Osteoblast (primary cell): ENCODE results near the gene ADGRE1. TPM values are rescaled to one million over a fixed set of nuclear protein-coding genes. Genes with fewer than 3 reads are reported as not detected.

Experiments
- DNase-seq: peaks from one replicate; pipeline ENCODE4 v3.0.0; 2011; ENCODE audit warnings: low spot score, mixed read lengths; ENCODE audit not compliant: insufficient read length; ENCODE audit errors: missing footprints
- H2AFZ ChIP-seq: 2 replicates; pipeline ENCODE4 v1.6.0; 2011; ENCODE audit warnings: mild to moderate bottlenecking, low read length
- H3K27ac ChIP-seq: 2 replicates; pipeline ENCODE4 v1.5.1; 2011; ENCODE audit warnings: mild to moderate bottlenecking, low read depth, low read length, moderate library complexity
- H3K27me3 ChIP-seq: 2 replicates; pipeline ENCODE4 v1.6.0; 2012; ENCODE audit warnings: mild to moderate bottlenecking, control low read depth, inconsistent platforms, low read length, moderate library complexity; ENCODE audit not compliant: insufficient read depth
- H3K36me3 ChIP-seq: 2 replicates; pipeline ENCODE4 v1.5.1; 2011; ENCODE audit warnings: mild to moderate bottlenecking, low read length, control low read depth, moderate library complexity; ENCODE audit not compliant: insufficient read depth
- H3K4me1 ChIP-seq: 2 replicates; pipeline ENCODE4 v1.5.1; 2011; ENCODE audit warnings: mild to moderate bottlenecking, low read length, control low read depth, moderate library complexity; ENCODE audit not compliant: insufficient read depth
- H3K4me2 ChIP-seq: 2 replicates; pipeline ENCODE4 v1.6.0; 2011; ENCODE audit warnings: mild to moderate bottlenecking, low read length; ENCODE audit not compliant: insufficient read depth
- H3K4me3 ChIP-seq: fragments of 200-600 bp; sonication (generic); 3 replicates; pipeline ENCODE4 v1.5.1; 2012; ENCODE audit warnings: mild to moderate bottlenecking, low read length, inconsistent platforms; ENCODE audit not compliant: insufficient read depth
- H3K79me2 ChIP-seq: 2 replicates; pipeline ENCODE4 v1.6.0; 2012; ENCODE audit warnings: mild to moderate bottlenecking, low read length, control low read depth, inconsistent platforms; ENCODE audit not compliant: insufficient read depth
- H3K9me3 ChIP-seq: 2 replicates; pipeline ENCODE4 v1.5.1; 2011; ENCODE audit warnings: low read depth, low read length, control low read depth
- H4K20me1 ChIP-seq: 2 replicates; pipeline ENCODE4 v1.6.0; 2012; ENCODE audit warnings: mild to moderate bottlenecking, low read length, control low read depth; ENCODE audit not compliant: insufficient read depth
- total RNA-seq: library from RNA; depleted of rRNA; stranded (reverse); fragments of >200 nt; gene quantifications from 2 replicates; pipeline ENCODE4 v1.2.3, GENCODE V29; 2012
- TF ChIP-seq, protein P1 (sequence below): IDR thresholded peaks from 2 replicates; pipeline ENCODE4 v1.5.1; 2011; ENCODE audit warnings: mild to moderate bottlenecking, low read depth, low read length, moderate library complexity; ENCODE audit errors: extremely low read depth

The ADGRE1 gene, protein sequence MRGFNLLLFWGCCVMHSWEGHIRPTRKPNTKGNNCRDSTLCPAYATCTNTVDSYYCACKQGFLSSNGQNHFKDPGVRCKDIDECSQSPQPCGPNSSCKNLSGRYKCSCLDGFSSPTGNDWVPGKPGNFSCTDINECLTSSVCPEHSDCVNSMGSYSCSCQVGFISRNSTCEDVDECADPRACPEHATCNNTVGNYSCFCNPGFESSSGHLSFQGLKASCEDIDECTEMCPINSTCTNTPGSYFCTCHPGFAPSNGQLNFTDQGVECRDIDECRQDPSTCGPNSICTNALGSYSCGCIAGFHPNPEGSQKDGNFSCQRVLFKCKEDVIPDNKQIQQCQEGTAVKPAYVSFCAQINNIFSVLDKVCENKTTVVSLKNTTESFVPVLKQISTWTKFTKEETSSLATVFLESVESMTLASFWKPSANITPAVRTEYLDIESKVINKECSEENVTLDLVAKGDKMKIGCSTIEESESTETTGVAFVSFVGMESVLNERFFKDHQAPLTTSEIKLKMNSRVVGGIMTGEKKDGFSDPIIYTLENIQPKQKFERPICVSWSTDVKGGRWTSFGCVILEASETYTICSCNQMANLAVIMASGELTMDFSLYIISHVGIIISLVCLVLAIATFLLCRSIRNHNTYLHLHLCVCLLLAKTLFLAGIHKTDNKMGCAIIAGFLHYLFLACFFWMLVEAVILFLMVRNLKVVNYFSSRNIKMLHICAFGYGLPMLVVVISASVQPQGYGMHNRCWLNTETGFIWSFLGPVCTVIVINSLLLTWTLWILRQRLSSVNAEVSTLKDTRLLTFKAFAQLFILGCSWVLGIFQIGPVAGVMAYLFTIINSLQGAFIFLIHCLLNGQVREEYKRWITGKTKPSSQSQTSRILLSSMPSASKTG
- total RNA-seq = not detected in 2 replicates

- H3K27ac ChIP-seq = no peak within 1 kb of the TSS
- no peaks in the 10 kb centered on the region for H4K20me1 ChIP-seq
- H2AFZ ChIP-seq = no peak within 1 kb of the TSS
- H3K36me3 ChIP-seq = no peaks in the 10 kb centered on the region
- H3K27me3 ChIP-seq = no peaks in the 10 kb centered on the region
- no peak within 1 kb of the TSS for H3K4me2 ChIP-seq
- no peaks in the 10 kb centered on the region for H3K9me3 ChIP-seq
- no peaks in the 10 kb centered on the region for H3K4me1 ChIP-seq
- no peak for DNase-seq
- H3K79me2 ChIP-seq = no peaks in the 10 kb centered on the region
- H3K4me3 ChIP-seq = no peak within 1 kb of the TSS
- TF ChIP-seq, protein P1, sequence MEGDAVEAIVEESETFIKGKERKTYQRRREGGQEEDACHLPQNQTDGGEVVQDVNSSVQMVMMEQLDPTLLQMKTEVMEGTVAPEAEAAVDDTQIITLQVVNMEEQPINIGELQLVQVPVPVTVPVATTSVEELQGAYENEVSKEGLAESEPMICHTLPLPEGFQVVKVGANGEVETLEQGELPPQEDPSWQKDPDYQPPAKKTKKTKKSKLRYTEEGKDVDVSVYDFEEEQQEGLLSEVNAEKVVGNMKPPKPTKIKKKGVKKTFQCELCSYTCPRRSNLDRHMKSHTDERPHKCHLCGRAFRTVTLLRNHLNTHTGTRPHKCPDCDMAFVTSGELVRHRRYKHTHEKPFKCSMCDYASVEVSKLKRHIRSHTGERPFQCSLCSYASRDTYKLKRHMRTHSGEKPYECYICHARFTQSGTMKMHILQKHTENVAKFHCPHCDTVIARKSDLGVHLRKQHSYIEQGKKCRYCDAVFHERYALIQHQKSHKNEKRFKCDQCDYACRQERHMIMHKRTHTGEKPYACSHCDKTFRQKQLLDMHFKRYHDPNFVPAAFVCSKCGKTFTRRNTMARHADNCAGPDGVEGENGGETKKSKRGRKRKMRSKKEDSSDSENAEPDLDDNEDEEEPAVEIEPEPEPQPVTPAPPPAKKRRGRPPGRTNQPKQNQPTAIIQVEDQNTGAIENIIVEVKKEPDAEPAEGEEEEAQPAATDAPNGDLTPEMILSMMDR = no peak
These were observed at the start of gene ADGRE1 for GRCh38 chr19:6887316-6887715. TSS of gene ADGRE1 (plus strand) at chr19:6887579. CDS start at chr19:6887609, 30 bp downstream.

- no peak overlapping the region for H2AFZ ChIP-seq
- H3K79me2 ChIP-seq = no peaks in the 10 kb centered on the region
- H3K36me3 ChIP-seq = no peaks in the 10 kb centered on the region
- H4K20me1 ChIP-seq = no peaks in the 10 kb centered on the region
- no peaks in the 10 kb centered on the region for H3K27me3 ChIP-seq
- H3K4me1 ChIP-seq = no peaks in the 10 kb centered on the region
- no peak overlapping the region for H3K27ac ChIP-seq
- H3K4me3 ChIP-seq = no peak overlapping the region
- TF ChIP-seq, protein P1 = no peak
- DNase-seq = no peak
- no peaks in the 10 kb centered on the region for H3K9me3 ChIP-seq
- no peak overlapping the region for H3K4me2 ChIP-seq
These were observed 49.2 kb upstream of the ADGRE1 start for GRCh38 chr19:6838062-6838655.

- no peak overlapping the region for H2AFZ ChIP-seq
- no peaks in the 10 kb centered on the region for H4K20me1 ChIP-seq
- no peaks in the 10 kb centered on the region for H3K9me3 ChIP-seq
- TF ChIP-seq, protein P1 = no peak
- no peak for DNase-seq
- H3K4me2 ChIP-seq = no peak overlapping the region
- H3K27ac ChIP-seq = no peak overlapping the region
- no peaks in the 10 kb centered on the region for H3K4me1 ChIP-seq
- no peaks in the 10 kb centered on the region for H3K27me3 ChIP-seq
- no peaks in the 10 kb centered on the region for H3K79me2 ChIP-seq
- H3K36me3 ChIP-seq = no peaks in the 10 kb centered on the region
- no peak overlapping the region for H3K4me3 ChIP-seq
These were observed 44.3 kb upstream of the ADGRE1 start for GRCh38 chr19:6842871-6843607.
